ENCODE data around the gene ACTA2.

Gene ACTA2

GRCh38 chr10:88974446-88975376, 22.1 kb upstream of the ACTA2 start:
- no peak for DNase-seq (ENCODE audit: extremely low read depth, low read depth)
- TF ChIP-seq CTCF (IDR thresholded peaks at IDR 0.05; ENCODE audit: low read depth, low read length): no peak

- no peak for TF ChIP-seq CTCF (IDR thresholded peaks at IDR 0.05; ENCODE audit: low read depth, low read length)
- DNase-seq (ENCODE audit: extremely low read depth, low read depth): no peak
These were observed 21.4 kb upstream of the ACTA2 start for GRCh38 chr10:88974012-88974411.

GRCh38 chr10:88971221-88972061, 18.9 kb upstream of the ACTA2 start:
- no peak for TF ChIP-seq CTCF (IDR thresholded peaks at IDR 0.05; ENCODE audit: low read depth, low read length)
- no peak for DNase-seq (ENCODE audit: extremely low read depth, low read depth)

GRCh38 chr10:88968391-88968790, 15.8 kb upstream of the ACTA2 start:
- DNase-seq (ENCODE audit: extremely low read depth, low read depth): peak; percentile 29
- no peak for TF ChIP-seq CTCF (IDR thresholded peaks at IDR 0.05; ENCODE audit: low read depth, low read length)

GRCh38 chr10:88966797-88967196, 14.2 kb upstream of the ACTA2 start:
- no peak for TF ChIP-seq CTCF (IDR thresholded peaks at IDR 0.05; ENCODE audit: low read depth, low read length)
- DNase-seq (ENCODE audit: extremely low read depth, low read depth): no peak

- TF ChIP-seq CTCF (IDR thresholded peaks at IDR 0.05; ENCODE audit: low read depth, low read length): no peak
- no peak for DNase-seq (ENCODE audit: extremely low read depth, low read depth)
These were observed 12.4 kb upstream of the ACTA2 start for GRCh38 chr10:88964869-88965415.
